Neural cell (in vitro differentiated cells): ENCODE measurements around the gene DIABLO. TPM values are rescaled to one million over a fixed set of nuclear protein-coding genes. Genes with fewer than 3 reads are reported as not detected.

ENCODE experiments used
- H2AFZ ChIP-seq: fragments of 200-600, 300-800 bp; sonication (generic), shearing (Covaris generic); 2 replicates; pipeline ENCODE4 v1.6.0; 2014; ENCODE audit warnings: low read depth, mild to moderate bottlenecking, antibody characterized with exemption, low read length, moderate library complexity
- H3F3A ChIP-seq: fragments of 200-600 bp; shearing (Covaris generic); 2 replicates; pipeline ENCODE4 v1.6.1; 2016; ENCODE audit warnings: mild to moderate bottlenecking, moderate library complexity, mixed read lengths, antibody characterized with exemption, low read length; ENCODE audit not compliant: insufficient read depth, poor library complexity, severe bottlenecking
- H3K27ac ChIP-seq: fragments of 200-600, 300-800 bp; sonication (generic), shearing (Covaris generic); 2 replicates; pipeline ENCODE4 v1.5.1; 2014; ENCODE audit warnings: mild to moderate bottlenecking, low read length, moderate library complexity
- H3K27me3 ChIP-seq: fragments of 300-800, 200-600 bp; sonication (generic), shearing (Covaris generic); 2 replicates; pipeline ENCODE4 v1.6.0; 2014; ENCODE audit warnings: mild to moderate bottlenecking, low read depth, low read length, moderate library complexity; ENCODE audit not compliant: insufficient read depth
- H3K36me3 ChIP-seq: fragments of 300-800, 200-600 bp; sonication (generic), shearing (Covaris generic); 2 replicates; pipeline ENCODE4 v1.5.1; 2014; ENCODE audit warnings: mild to moderate bottlenecking, antibody characterized with exemption, low read length, moderate library complexity; ENCODE audit not compliant: insufficient read depth
- H3K4me2 ChIP-seq: fragments of 300-800, 200-600 bp; sonication (generic), shearing (Covaris generic); 2 replicates; pipeline ENCODE4 v1.6.0; 2014; ENCODE audit warnings: mild to moderate bottlenecking, low read length
- H3K4me3 ChIP-seq: fragments of 300-800, 200-600 bp; sonication (generic), shearing (Covaris generic); 2 replicates; pipeline ENCODE4 v1.5.1; 2014; ENCODE audit warnings: mild to moderate bottlenecking, low read length, moderate library complexity
- H3K79me2 ChIP-seq: fragments of 200-600 bp; shearing (Covaris generic); replicated peaks from 2 replicates; pipeline ENCODE4 v1.6.0; 2014; ENCODE audit warnings: mild to moderate bottlenecking, low read length, moderate library complexity; ENCODE audit not compliant: insufficient read depth
- H3K9ac ChIP-seq: fragments of 300-800, 200-600 bp; sonication (generic), shearing (Covaris generic); 2 replicates; pipeline ENCODE4 v1.6.1; 2016; ENCODE audit warnings: mild to moderate bottlenecking, low read length, mixed read lengths
- H3K9me2 ChIP-seq: fragments of 200-600 bp; shearing (Covaris generic); 2 replicates; pipeline ENCODE4 v1.6.1; 2016; ENCODE audit warnings: mild to moderate bottlenecking, low read length, mixed read lengths; ENCODE audit not compliant: insufficient read depth
- H3K9me3 ChIP-seq: fragments of 200-600, 300-800 bp; sonication (generic), shearing (Covaris generic); 2 replicates; pipeline ENCODE4 v1.6.1; 2016; ENCODE audit warnings: mild to moderate bottlenecking, mixed run types, low read length, moderate library complexity, mixed read lengths
- H4K20me1 ChIP-seq: fragments of 200-600 bp; shearing (Covaris generic); 2 replicates; pipeline ENCODE4 v1.6.1; 2016; ENCODE audit warnings: mild to moderate bottlenecking, mixed run types; ENCODE audit not compliant: insufficient read depth
- EP300 ChIP-seq: fragments of 450-650 bp; conservative IDR thresholded peaks from 2 replicates; pipeline ENCODE4 v1.6.1; 2014; ENCODE audit warnings: antibody characterized with exemption, mild to moderate bottlenecking, moderate library complexity; ENCODE audit not compliant: poor library complexity, severe bottlenecking
- EZH2 ChIP-seq: fragments of 200-600, 300-800 bp; shearing (Covaris generic), sonication (generic); IDR thresholded peaks from 2 replicates; pipeline ENCODE4 v1.6.1; 2014; ENCODE audit warnings: antibody characterized with exemption, low read length, borderline replicate concordance, mild to moderate bottlenecking; ENCODE audit not compliant: insufficient read depth, poor library complexity, severe bottlenecking
- MXI1 ChIP-seq: fragments of 450-650 bp; conservative IDR thresholded peaks from 2 replicates; pipeline ENCODE4 v1.6.1; 2014; ENCODE audit warnings: antibody characterized with exemption, mild to moderate bottlenecking; ENCODE audit not compliant: poor library complexity, severe bottlenecking
- POLR2AphosphoS5 ChIP-seq: IDR thresholded peaks from 2 replicates; pipeline ENCODE4 v1.6.1; 2012
- RAD21 ChIP-seq: fragments of 450-650 bp; conservative IDR thresholded peaks from 2 replicates; pipeline ENCODE4 v1.6.1; 2014; ENCODE audit warnings: antibody characterized with exemption, mild to moderate bottlenecking, moderate library complexity
- SMC3 ChIP-seq: fragments of 450-650 bp; conservative IDR thresholded peaks from 2 replicates; pipeline ENCODE4 v1.6.1; 2014; ENCODE audit warnings: antibody characterized with exemption, mild to moderate bottlenecking, moderate library complexity; ENCODE audit not compliant: poor library complexity
- TAF1 ChIP-seq: IDR thresholded peaks from 2 replicates; pipeline ENCODE4 v1.6.1; 2012; ENCODE audit warnings: low read depth
- polyA plus RNA-seq: library from polyadenylated mRNA; depleted of rRNA; stranded (reverse); fragments of >200 nt; gene quantifications from 2 replicates; pipeline ENCODE4 v1.2.3, GENCODE V29; 2014
- TF ChIP-seq, protein P1 (sequence below): fragments of 450-650 bp; IDR thresholded peaks from 2 replicates; pipeline ENCODE4 v1.5.1; 2014; ENCODE audit warnings: antibody characterized with exemption, mild to moderate bottlenecking, moderate library complexity; ENCODE audit not compliant: poor library complexity, severe bottlenecking
- TF ChIP-seq, protein P2 (sequence below): IDR thresholded peaks from 2 replicates; pipeline ENCODE4 v1.6.1; 2012; ENCODE audit warnings: borderline replicate concordance

The DIABLO gene
- polyA plus RNA-seq, 1 donor from 2014 or later: 157 TPM

GRCh38 chr12:122187466-122187865 is 38.4 kb downstream of the DIABLO start:
- H3K9me2 ChIP-seq: no peaks in the 10 kb centered on the region
- no peaks in the 10 kb centered on the region for H3F3A ChIP-seq
- no peak overlapping the region for H3K9ac ChIP-seq
- H3K36me3 ChIP-seq: no peaks in the 10 kb centered on the region
- TF ChIP-seq, protein P1, sequence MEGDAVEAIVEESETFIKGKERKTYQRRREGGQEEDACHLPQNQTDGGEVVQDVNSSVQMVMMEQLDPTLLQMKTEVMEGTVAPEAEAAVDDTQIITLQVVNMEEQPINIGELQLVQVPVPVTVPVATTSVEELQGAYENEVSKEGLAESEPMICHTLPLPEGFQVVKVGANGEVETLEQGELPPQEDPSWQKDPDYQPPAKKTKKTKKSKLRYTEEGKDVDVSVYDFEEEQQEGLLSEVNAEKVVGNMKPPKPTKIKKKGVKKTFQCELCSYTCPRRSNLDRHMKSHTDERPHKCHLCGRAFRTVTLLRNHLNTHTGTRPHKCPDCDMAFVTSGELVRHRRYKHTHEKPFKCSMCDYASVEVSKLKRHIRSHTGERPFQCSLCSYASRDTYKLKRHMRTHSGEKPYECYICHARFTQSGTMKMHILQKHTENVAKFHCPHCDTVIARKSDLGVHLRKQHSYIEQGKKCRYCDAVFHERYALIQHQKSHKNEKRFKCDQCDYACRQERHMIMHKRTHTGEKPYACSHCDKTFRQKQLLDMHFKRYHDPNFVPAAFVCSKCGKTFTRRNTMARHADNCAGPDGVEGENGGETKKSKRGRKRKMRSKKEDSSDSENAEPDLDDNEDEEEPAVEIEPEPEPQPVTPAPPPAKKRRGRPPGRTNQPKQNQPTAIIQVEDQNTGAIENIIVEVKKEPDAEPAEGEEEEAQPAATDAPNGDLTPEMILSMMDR: no peak
- TF ChIP-seq RAD21: no peak
- no peak overlapping the region for H3K4me2 ChIP-seq
- no peak overlapping the region for H2AFZ ChIP-seq
- H3K4me3 ChIP-seq: no peak overlapping the region
- no peak overlapping the region for H3K27ac ChIP-seq
- no peaks in the 10 kb centered on the region for H3K79me2 ChIP-seq
- peaks cover 14% of the 10 kb centered on the region for H3K27me3 ChIP-seq
- H3K9me3 ChIP-seq: no peaks in the 10 kb centered on the region
- H4K20me1 ChIP-seq: no peaks in the 10 kb centered on the region

GRCh38 chr12:122185494-122186082 is 40.3 kb downstream of the DIABLO start:
- Histone ChIP-seq H3K36me3 (no peaks in the 10 kb centered on the region), H3K9me2 (no peaks in the 10 kb centered on the region), H3K79me2 (no peaks in the 10 kb centered on the region), H4K20me1 (no peaks in the 10 kb centered on the region), H3K9ac (no peak overlapping the region), H2AFZ (no peak overlapping the region), H3K27ac (no peak overlapping the region), H3K4me2 (no peak overlapping the region), H3F3A (no peaks in the 10 kb centered on the region), H3K4me3 (no peak overlapping the region), H3K9me3 (no peaks in the 10 kb centered on the region), H3K27me3 (peaks cover 14% of the 10 kb centered on the region)
- TF ChIP-seq, protein P1: no peak
- TF ChIP-seq RAD21: no peak
- TF ChIP-seq TAF1: no peak
- no peak for TF ChIP-seq POLR2AphosphoS5
- TF ChIP-seq SMC3: no peak
- TF ChIP-seq, protein P2, sequence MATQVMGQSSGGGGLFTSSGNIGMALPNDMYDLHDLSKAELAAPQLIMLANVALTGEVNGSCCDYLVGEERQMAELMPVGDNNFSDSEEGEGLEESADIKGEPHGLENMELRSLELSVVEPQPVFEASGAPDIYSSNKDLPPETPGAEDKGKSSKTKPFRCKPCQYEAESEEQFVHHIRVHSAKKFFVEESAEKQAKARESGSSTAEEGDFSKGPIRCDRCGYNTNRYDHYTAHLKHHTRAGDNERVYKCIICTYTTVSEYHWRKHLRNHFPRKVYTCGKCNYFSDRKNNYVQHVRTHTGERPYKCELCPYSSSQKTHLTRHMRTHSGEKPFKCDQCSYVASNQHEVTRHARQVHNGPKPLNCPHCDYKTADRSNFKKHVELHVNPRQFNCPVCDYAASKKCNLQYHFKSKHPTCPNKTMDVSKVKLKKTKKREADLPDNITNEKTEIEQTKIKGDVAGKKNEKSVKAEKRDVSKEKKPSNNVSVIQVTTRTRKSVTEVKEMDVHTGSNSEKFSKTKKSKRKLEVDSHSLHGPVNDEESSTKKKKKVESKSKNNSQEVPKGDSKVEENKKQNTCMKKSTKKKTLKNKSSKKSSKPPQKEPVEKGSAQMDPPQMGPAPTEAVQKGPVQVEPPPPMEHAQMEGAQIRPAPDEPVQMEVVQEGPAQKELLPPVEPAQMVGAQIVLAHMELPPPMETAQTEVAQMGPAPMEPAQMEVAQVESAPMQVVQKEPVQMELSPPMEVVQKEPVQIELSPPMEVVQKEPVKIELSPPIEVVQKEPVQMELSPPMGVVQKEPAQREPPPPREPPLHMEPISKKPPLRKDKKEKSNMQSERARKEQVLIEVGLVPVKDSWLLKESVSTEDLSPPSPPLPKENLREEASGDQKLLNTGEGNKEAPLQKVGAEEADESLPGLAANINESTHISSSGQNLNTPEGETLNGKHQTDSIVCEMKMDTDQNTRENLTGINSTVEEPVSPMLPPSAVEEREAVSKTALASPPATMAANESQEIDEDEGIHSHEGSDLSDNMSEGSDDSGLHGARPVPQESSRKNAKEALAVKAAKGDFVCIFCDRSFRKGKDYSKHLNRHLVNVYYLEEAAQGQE: no peak
- no peak for TF ChIP-seq MXI1
- no peak for TF ChIP-seq EZH2
- no peak for TF ChIP-seq EP300
